PC-3 (cell line): ENCODE measurements around the gene THAP4.

Experiments
- CTCF ChIP-seq: fragments of 300-600 bp; sonication (generic); conservative IDR thresholded peaks from 2 replicates; pipeline ENCODE4 v1.5.1; 2017; ENCODE audit warnings: antibody characterized with exemption, low read depth, mild to moderate bottlenecking, low read length
- EZH2 ChIP-seq: fragments of 300-600 bp; sonication (generic); IDR thresholded peaks from one replicate; pipeline ENCODE4 v1.6.1; 2017; ENCODE audit warnings: antibody characterized with exemption, mild to moderate bottlenecking, low read length; ENCODE audit not compliant: unreplicated experiment

GRCh38 chr2:241619597-241620418 lies 17.1 kb downstream of the THAP4 start:
- TF ChIP-seq CTCF (no peak), EZH2 (no peak)
